HG02885 (cell line): ENCODE measurements around the gene GRHPR.
A peak's percentile ranks its signal among the peaks of the same experiment; 100 is the strongest.
"Not testable (repeated sequence)": the region's sequence is repeated elsewhere in the genome, so short reads cannot be mapped to it uniquely, and the experiment has no call there.

Experiments
- ATAC-seq: cut with Tn5 transposase; IDR thresholded peaks from one replicate; pipeline ENCODE4 v1.9.1; 2021; ENCODE audit warnings: mild to moderate bottlenecking; ENCODE audit not compliant: unreplicated experiment, poor library complexity

Gene GRHPR

GRCh38 chr9:37397948-37398347 is 24.5 kb upstream of the GRHPR start:
- ATAC-seq, result not testable (repeated sequence)

GRCh38 chr9:37398464-37399025 is 24.0 kb upstream of the GRHPR start:
- ATAC-seq, result no peak

GRCh38 chr9:37399336-37399735 is 23.2 kb upstream of the GRHPR start:
- no peak for ATAC-seq

GRCh38 chr9:37404590-37404989 is 17.9 kb upstream of the GRHPR start:
- no peak for ATAC-seq

- ATAC-seq, result no peak
These were observed 17.1 kb upstream of the GRHPR start for GRCh38 chr9:37405350-37405749.

GRCh38 chr9:37405764-37406380 is 16.6 kb upstream of the GRHPR start:
- no peak for ATAC-seq

GRCh38 chr9:37406603-37407401 is 15.7 kb upstream of the GRHPR start:
- ATAC-seq, result no peak

- ATAC-seq, result no peak
These were observed 15.0 kb upstream of the GRHPR start for GRCh38 chr9:37407468-37407867.

- peak; percentile 85 for ATAC-seq
These were observed 13.4 kb upstream of the GRHPR start for GRCh38 chr9:37408933-37409710.

- no peak for ATAC-seq
These were observed 12.1 kb upstream of the GRHPR start for GRCh38 chr9:37410354-37410861.

GRCh38 chr9:37410969-37411785 is 11.3 kb upstream of the GRHPR start:
- ATAC-seq, result peak; percentile 34

GRCh38 chr9:37412431-37413151 is 9.9 kb upstream of the GRHPR start:
- no peak for ATAC-seq

GRCh38 chr9:37413311-37413710 is 9.2 kb upstream of the GRHPR start:
- no peak for ATAC-seq

- no peak for ATAC-seq
These were observed 8.0 kb upstream of the GRHPR start for GRCh38 chr9:37414503-37414943.

- ATAC-seq, result no peak
These were observed 7.3 kb upstream of the GRHPR start for GRCh38 chr9:37415011-37415719.

GRCh38 chr9:37417252-37417803 is 5.2 kb upstream of the GRHPR start:
- ATAC-seq, result no peak

- ATAC-seq, result no peak
These were observed 4.5 kb upstream of the GRHPR start for GRCh38 chr9:37417857-37418618.
